T-helper 17 cell (primary cell): ENCODE measurements around the gene MLF2. TPM values are rescaled to one million over a fixed set of nuclear protein-coding genes. Genes with fewer than 3 reads are reported as not detected.

ENCODE experiments used
- ATAC-seq: fragments of 150-1000 bp; cut with Tn5 transposase; 2 replicates; pipeline ENCODE4 v1.10.0; 2021; ENCODE audit warnings: mild to moderate bottlenecking, moderate library complexity
- DNase-seq, 3 donors: peaks; one replicate each; pipeline versions ENCODE4 v3.0.0 to v3.0.0-alpha.2; 2020 to 2021
- H3K9me3 ChIP-seq: one replicate; pipeline ENCODE4 v1.7.0; 2013; ENCODE audit warnings: low read length, mild to moderate bottlenecking; ENCODE audit not compliant: control insufficient read depth, poor library complexity, severe bottlenecking
- H3K27ac Mint-ChIP-seq: one replicate; pipeline ENCODE4 v1.8.0; 2022; ENCODE audit warnings: mild to moderate bottlenecking, moderate library complexity, mixed read lengths
- H3K27me3 Mint-ChIP-seq: one replicate; pipeline ENCODE4 v1.8.0; 2022; ENCODE audit warnings: mixed read lengths
- H3K36me3 Mint-ChIP-seq: one replicate; pipeline ENCODE4 v1.8.0; 2022; ENCODE audit warnings: low read depth, mixed read lengths
- H3K4me1 Mint-ChIP-seq: one replicate; pipeline ENCODE4 v1.8.0; 2022; ENCODE audit warnings: mild to moderate bottlenecking, mixed read lengths
- H3K4me3 Mint-ChIP-seq: one replicate; pipeline ENCODE4 v1.8.0; 2022; ENCODE audit warnings: mild to moderate bottlenecking, moderate library complexity, mixed read lengths
- total RNA-seq, 4 donors: library from RNA in 2 of 4; stranded (reverse) in 2 of 4; gene quantifications; one replicate each; pipeline ENCODE4 v1.2.3 and lab custom pipeline; 2022 to 2026

MLF2 gene, protein sequence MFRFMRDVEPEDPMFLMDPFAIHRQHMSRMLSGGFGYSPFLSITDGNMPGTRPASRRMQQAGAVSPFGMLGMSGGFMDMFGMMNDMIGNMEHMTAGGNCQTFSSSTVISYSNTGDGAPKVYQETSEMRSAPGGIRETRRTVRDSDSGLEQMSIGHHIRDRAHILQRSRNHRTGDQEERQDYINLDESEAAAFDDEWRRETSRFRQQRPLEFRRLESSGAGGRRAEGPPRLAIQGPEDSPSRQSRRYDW
- total RNA-seq, result 100 to 1,000 TPM; 104 to 108 TPM
- 36.5 to 40.4 reads per million in 2 donors for total RNA-seq (lab: John Stamatoyannopoulos, UW)

DNA sequence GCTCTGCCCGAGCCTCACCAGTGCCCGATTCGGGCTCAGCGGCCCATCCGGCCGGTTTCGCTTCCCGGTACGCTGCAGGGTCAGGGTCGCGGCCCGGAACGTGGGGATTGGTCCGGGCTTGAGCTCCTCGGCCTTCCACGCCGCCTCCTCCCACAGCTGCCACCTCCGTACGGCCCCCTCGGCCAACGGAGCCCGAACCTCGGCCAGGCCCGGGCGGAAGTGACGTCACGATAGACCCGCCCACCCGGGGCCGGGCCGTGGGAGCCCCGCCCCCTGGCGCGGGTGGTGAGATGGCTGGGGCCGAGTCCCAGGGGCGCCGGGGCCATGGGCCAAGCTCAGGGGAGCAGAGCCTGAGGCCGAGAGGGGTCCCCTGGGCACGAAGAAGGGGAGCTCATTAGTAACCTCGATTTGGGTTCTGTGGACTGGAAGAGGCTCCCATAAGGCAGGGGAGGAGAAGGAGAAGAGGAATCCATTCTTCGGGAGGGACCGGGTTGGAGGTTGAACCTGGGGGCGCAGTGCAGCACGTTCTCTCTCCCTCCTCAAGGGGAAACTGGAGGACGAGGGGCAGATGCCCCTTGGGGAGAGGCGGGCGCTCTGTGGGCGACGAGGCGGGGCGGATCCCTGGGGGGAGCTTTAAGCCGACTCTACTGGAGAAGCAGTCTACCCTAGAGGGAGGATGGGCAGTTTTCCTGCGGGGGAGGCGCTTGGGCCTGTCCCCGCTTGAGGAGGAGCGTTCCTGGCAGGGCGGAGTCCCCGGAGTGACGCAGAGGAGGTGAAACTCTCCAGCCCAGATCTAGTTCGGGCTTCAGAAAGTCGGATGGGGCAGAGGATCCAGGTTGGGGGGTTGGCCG lies at the start of gene MLF2:
TSS of gene MLF2 (minus strand) at position 221 of the 851 bp plus-strand sequence. CDS start 807 bp downstream, outside the sequence.
- Mint-ChIP-seq H3K4me3 (peak within 1 kb of the TSS; percentile 96), H3K4me1 (peaks cover 28% of the 10 kb centered on the region), H3K27ac (peak within 1 kb of the TSS; percentile 93), H3K36me3 (peaks cover 5% of the 10 kb centered on the region), H3K27me3 (peaks cover 5% of the 10 kb centered on the region)
- H3K9me3 ChIP-seq, result no peaks in the 10 kb centered on the region
- DNase-seq (peak; percentile 90 to 95 (median 94)), ATAC-seq (peak; percentile 93)

DNA sequence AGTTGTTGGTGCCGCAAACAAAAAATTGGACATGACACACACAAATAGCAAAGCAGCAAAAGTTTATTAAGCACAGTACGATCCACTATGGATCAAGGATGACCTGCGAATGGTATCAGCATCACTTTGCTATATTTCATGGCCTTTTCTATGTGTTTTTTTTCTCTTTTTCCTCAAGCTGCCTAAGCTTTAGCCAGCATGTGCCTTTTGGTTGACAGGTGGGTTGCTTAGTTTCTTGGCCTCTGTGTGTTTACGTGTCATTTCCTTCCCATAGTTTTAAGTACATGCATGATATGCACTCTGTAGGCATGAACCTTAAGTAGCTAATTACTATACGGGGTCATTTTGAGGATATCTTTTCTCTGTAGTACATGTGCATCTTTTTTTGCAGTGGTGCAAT lies 46.2 kb upstream of the MLF2 start:
- H3K36me3 Mint-ChIP-seq, result peaks cover 13% of the 10 kb centered on the region
- H3K4me1 Mint-ChIP-seq, result peaks cover 40% of the 10 kb centered on the region
- H3K27ac Mint-ChIP-seq, result peak overlapping the region; percentile 88
- H3K27me3 Mint-ChIP-seq, result no peaks in the 10 kb centered on the region
- DNase-seq (no peak), ATAC-seq (no peak)
- H3K9me3 ChIP-seq, result no peaks in the 10 kb centered on the region
- no peak overlapping the region for H3K4me3 Mint-ChIP-seq

DNA sequence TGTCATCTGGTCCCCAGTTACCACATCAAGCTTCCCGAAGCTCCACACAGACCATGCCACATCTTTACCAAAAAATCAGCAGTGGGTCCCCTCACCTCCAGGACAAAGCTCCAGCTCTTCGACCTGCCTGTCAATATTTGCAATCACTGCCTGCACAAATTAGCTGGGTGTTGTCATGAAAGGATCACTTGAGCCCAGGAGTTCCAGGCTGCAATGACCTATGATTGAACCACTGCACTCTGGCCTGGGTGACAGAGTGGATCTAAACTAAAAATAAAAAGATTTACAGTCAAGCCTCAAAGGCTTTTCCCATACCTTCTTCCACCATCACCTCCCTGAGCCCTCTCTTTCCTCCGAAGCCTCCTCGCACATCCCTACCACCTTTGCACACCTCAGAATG lies 43.6 kb upstream of the MLF2 start:
- DNase-seq (no peak), ATAC-seq (no peak)
- H3K4me3 Mint-ChIP-seq, result peak overlapping the region; percentile 57
- no peaks in the 10 kb centered on the region for H3K27me3 Mint-ChIP-seq
- H3K36me3 Mint-ChIP-seq, result peaks cover 18% of the 10 kb centered on the region
- peaks cover 59% of the 10 kb centered on the region for H3K4me1 Mint-ChIP-seq
- H3K9me3 ChIP-seq, result no peaks in the 10 kb centered on the region
- peak overlapping the region; percentile 83 for H3K27ac Mint-ChIP-seq

DNA sequence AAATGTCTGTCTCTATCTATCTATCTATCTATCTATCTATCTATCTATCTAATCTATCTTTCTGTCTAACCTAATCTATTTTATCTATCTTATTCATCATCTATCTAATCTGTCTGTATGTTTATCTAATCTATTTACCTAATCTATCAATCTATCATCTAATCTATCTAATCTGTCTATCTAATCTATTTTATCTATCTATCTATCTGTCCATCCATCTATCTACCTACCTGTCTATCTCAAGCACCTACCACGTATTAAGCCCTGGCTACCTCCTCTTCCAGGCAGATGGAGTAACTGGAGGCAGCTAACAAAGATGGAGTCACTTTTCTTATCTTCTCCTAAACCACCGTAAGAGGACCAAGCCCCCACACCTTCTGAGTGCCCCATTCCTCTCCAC lies 42.1 kb upstream of the MLF2 start:
- peak overlapping the region; percentile 83 for H3K27ac Mint-ChIP-seq
- no peaks in the 10 kb centered on the region for H3K27me3 Mint-ChIP-seq
- DNase-seq (no peak), ATAC-seq (no peak)
- peak overlapping the region; percentile 43 for H3K4me3 Mint-ChIP-seq
- H3K4me1 Mint-ChIP-seq, result peaks cover 62% of the 10 kb centered on the region
- H3K9me3 ChIP-seq, result no peaks in the 10 kb centered on the region
- peaks cover 18% of the 10 kb centered on the region for H3K36me3 Mint-ChIP-seq

DNA sequence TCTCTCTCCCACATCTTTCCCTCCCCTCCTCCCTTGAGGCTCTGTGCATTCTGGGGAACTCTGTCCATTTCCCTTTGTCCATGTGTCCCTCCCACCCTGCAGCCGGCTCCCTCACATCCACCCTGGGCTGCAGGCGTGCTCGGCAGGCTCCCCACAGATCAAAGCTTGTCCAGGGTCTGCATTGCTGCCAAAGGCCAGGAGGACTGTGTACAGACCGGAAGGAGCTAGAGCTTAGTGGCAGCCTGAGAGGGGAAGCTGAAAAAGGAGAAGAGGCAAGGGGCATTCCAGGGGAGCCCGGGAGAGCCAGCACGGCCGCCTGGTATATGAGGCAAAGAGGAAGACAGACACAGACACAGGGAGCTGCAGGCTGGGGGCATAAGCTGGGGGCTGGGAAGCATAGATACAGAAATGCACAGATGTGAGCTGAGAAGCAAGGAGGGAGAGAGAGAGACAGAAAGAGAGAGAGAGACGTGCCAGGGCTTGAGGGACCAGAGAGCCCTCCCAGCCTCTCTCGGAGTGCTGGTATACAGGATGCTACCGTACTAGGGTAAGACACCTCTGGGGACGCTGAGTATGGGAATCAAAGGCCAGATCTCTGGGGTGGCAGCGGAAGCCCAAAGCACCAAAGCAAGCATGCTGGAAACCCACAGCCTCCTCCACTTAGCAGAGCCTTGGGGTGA lies 39.7 kb upstream of the MLF2 start:
- DNase-seq (peak in 1 of 3 donors; percentile 32), ATAC-seq (peak; percentile 63)
- no peaks in the 10 kb centered on the region for H3K9me3 ChIP-seq
- peak overlapping the region; percentile 99 for H3K27ac Mint-ChIP-seq
- peaks cover 63% of the 10 kb centered on the region for H3K4me1 Mint-ChIP-seq
- peaks cover 15% of the 10 kb centered on the region for H3K36me3 Mint-ChIP-seq
- no peaks in the 10 kb centered on the region for H3K27me3 Mint-ChIP-seq
- H3K4me3 Mint-ChIP-seq, result peak overlapping the region; percentile 100

DNA sequence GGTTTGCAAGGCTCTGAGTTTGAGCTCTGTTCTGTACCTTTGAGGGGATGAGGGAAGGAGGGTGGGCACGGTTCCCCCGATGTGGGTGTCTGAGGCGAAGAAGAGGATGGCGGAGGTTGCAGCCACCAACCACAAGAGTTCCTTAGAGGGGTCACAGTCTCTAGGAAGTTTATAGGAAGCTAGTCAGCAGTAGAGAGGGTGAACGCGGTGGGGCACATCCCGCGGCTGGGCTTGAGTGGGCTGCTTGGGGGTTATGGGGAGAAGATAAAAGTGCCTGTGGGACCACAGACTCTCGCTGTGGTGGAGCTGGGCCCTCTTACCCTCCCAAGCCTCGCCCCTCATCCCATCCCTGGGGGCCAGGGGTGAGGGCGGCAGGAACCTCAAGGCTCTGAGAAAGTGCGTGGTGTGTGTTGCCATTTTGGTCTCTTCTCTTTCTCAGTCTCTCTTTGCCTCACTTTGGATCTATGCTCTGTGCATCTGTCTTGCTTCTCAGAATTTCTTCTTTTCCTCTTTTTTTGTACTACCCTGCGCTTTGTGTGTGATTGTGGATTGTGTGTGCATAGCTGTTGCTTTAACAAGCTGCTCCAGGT lies 39.1 kb upstream of the MLF2 start:
- peaks cover 59% of the 10 kb centered on the region for H3K4me1 Mint-ChIP-seq
- H3K36me3 Mint-ChIP-seq, result peaks cover 15% of the 10 kb centered on the region
- no peaks in the 10 kb centered on the region for H3K9me3 ChIP-seq
- H3K27me3 Mint-ChIP-seq, result no peaks in the 10 kb centered on the region
- peak overlapping the region; percentile 100 for H3K4me3 Mint-ChIP-seq
- ATAC-seq (peak; percentile 14), DNase-seq (no peak)
- H3K27ac Mint-ChIP-seq, result peak overlapping the region; percentile 99

DNA sequence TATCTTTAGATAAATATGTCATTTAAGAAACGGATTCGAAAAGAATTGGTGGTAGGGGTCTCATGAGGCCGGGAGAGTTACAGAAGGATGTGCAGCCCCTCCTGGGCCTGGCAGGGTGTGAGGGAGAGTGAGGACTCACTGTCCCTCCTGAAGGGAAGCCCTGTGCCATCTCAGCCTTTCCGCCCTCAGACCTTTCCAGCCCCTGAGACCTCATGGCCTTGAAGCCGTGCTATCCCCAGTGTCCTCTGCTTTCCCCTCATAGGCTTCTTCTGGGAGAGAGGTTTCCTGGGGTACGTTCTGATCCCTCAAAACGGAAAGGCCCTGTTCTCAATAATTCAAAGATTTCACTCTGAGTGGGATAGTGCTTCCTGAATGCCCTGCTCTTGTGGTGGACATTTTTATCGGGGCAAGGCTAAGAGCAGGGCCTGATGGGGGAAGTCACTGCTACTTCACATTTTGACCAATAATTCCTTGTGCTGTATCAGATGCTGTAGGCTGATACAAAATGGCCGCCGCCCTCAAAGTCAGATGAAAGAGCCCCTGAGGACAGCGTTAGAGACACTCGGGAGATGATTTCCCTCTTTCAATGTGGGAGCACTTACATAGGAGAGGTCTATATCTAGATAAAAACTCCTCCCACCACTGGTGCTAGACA lies 37.7 kb upstream of the MLF2 start:
- peak overlapping the region; percentile 99 for H3K27ac Mint-ChIP-seq
- no peaks in the 10 kb centered on the region for H3K9me3 ChIP-seq
- ATAC-seq (peak; percentile 58), DNase-seq (peak in 2 of 3 donors; percentile 26 to 30)
- H3K36me3 Mint-ChIP-seq, result peaks cover 15% of the 10 kb centered on the region
- H3K27me3 Mint-ChIP-seq, result no peaks in the 10 kb centered on the region
- peak overlapping the region; percentile 100 for H3K4me3 Mint-ChIP-seq
- H3K4me1 Mint-ChIP-seq, result peaks cover 59% of the 10 kb centered on the region

DNA sequence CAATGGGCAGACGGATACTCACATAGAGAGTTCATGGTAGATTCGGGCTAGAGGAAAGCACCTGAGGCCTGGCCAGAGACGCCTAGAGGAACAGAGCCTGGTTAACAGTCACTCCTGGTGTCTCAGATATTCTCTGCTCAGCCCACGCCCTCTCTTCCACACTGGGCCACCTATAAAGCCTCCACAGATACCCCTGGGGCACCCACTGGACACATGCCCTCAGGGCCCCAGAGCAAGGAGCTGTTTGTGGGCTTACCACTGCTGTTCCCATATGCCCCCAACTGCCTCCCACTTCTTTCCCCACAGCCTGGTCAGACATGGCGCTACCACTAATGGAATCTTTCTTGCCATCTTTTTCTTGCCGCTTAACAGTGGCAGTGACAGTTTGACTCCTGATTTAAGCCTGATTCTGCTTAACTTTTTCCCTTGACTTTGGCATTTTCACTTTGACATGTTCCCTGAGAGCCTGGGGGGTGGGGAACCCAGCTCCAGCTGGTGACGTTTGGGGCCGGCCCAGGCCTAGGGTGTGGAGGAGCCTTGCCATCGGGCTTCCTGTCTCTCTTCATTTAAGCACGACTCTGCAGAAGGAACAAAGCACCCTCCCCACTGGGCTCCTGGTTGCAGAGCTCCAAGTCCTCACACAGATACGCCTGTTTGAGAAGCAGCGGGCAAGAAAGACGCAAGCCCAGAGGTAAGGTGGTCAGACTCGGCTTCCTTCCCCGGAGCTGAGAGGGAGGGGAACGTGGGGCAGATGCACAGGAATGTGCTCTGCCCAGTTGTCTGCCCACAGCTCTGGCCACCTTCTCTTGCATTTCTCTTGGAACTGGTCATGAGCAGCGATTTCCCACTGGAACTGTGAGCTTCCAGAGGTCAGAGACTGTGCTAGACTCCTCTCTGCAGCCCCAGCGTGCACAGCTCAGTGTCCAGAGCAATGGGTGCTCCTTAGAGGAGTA lies 36.3 kb upstream of the MLF2 start, which contains the start of gene CD4:
TSS of gene CD4 (plus strand) at position 557 of the 953 bp plus-strand sequence. CDS start 10,611 bp downstream, outside the sequence.
- no peaks in the 10 kb centered on the region for H3K27me3 Mint-ChIP-seq
- H3K4me3 Mint-ChIP-seq, result peak within 1 kb of the TSS; percentile 100
- no peaks in the 10 kb centered on the region for H3K9me3 ChIP-seq
- peak within 1 kb of the TSS; percentile 99 for H3K27ac Mint-ChIP-seq
- DNase-seq (peak; percentile 41 to 50 (median 48)), ATAC-seq (peak; percentile 62)
- peaks cover 8% of the 10 kb centered on the region for H3K36me3 Mint-ChIP-seq
- H3K4me1 Mint-ChIP-seq, result peaks cover 56% of the 10 kb centered on the region

DNA sequence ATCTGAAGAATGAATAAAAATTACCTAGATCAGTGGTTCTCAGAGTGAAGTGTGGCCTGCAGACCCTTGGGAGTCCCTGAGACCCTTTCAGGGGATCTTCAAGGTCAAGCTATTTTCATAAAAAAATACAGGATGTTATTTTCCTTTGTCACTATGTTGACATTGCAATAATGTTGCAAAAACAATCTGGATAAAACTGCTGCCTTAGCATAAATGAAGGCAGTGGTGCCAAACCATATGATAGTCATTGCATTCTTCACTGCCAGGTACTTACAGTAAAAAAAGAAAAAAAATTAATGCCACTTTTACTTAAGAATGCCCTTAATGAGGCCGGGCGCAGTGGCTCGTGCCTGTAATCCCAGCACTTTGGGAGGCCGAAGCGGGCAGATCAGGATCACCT lies 34.4 kb upstream of the MLF2 start:
- Mint-ChIP-seq H3K27ac (peak overlapping the region; percentile 92), H3K27me3 (no peaks in the 10 kb centered on the region), H3K36me3 (peaks cover 2% of the 10 kb centered on the region), H3K4me1 (peaks cover 49% of the 10 kb centered on the region), H3K4me3 (peak overlapping the region; percentile 87)
- no peaks in the 10 kb centered on the region for H3K9me3 ChIP-seq
- ATAC-seq, result no peak
- no peak for DNase-seq

DNA sequence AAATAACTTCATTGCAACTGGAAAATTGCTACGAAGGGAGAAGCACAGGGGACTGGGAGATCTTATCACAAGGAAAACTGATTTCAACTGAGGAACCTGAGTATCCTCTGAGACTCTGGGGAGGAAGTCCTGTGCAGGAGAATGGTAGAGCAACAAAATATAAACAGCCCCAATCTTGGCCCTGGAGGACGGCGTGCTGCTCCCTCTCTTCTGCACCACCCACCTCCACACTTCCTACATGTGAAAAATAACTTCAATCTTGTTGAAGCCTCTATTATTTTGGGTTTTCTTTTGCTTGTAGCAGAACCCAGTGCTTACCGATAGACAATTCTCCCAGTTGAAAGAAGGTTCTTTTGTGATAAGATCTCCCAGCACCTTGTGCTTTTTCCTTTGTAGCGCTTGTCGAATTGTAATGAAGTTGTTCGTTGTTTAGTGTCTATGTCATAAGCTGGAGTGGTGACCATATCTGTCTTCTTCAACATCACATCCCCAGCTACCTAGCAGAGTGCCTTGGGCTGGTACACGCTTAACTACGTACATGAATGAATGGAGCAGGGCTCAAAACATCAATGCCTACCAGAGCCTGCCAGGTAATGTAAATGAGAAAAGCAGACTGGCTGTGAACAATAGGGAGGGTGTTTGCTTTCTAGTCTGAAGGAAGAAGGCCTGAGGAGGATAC lies 33.6 kb upstream of the MLF2 start:
- H3K4me1 Mint-ChIP-seq, result peaks cover 41% of the 10 kb centered on the region
- H3K9me3 ChIP-seq, result no peaks in the 10 kb centered on the region
- peak; percentile 55 for ATAC-seq
- no peak for DNase-seq
- H3K27me3 Mint-ChIP-seq, result no peaks in the 10 kb centered on the region
- H3K36me3 Mint-ChIP-seq, result peaks cover 2% of the 10 kb centered on the region
- H3K4me3 Mint-ChIP-seq, result peak overlapping the region; percentile 87
- peak overlapping the region; percentile 92 for H3K27ac Mint-ChIP-seq

DNA sequence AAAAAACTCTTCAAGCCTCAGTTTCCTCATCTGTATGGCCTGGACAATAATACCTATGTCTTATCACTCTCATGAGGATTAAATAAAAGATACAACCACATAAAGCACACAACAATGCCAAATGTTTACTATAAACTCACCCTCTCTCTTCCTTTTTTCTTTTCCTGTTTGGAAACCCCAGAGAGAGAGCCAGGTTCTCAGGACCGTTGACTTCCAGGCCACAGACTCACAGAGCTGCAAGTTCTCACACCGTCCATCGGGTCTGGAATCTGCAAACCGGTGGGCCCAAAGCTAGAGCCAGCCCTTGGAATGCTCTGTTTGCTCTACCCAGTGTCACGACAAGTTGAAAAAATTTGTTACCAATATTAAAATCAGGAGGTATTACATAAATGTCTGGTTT lies 31.8 kb upstream of the MLF2 start:
- ATAC-seq, result no peak

More for the DNA sequence above, 31.8 kb upstream of the MLF2 start:
- Mint-ChIP-seq H3K27me3 (no peaks in the 10 kb centered on the region), H3K4me3 (no peak overlapping the region), H3K27ac (peak overlapping the region; percentile 92), H3K36me3 (peaks cover 1% of the 10 kb centered on the region), H3K4me1 (peaks cover 38% of the 10 kb centered on the region)
- no peaks in the 10 kb centered on the region for H3K9me3 ChIP-seq
- no peak for DNase-seq
